C4-2B (cell line): ENCODE data around the gene DPH5.

Experiments used
- ZFX ChIP-seq: fragments of 450-650 bp; IDR thresholded peaks from 2 replicates; pipeline ENCODE4 v1.6.1; 2017
- TF ChIP-seq, protein P1 (sequence below): fragments of 450-650 bp; conservative IDR thresholded peaks from 2 replicates; pipeline ENCODE4 v1.5.1; 2017; ENCODE audit warnings: mild to moderate bottlenecking

DNA sequence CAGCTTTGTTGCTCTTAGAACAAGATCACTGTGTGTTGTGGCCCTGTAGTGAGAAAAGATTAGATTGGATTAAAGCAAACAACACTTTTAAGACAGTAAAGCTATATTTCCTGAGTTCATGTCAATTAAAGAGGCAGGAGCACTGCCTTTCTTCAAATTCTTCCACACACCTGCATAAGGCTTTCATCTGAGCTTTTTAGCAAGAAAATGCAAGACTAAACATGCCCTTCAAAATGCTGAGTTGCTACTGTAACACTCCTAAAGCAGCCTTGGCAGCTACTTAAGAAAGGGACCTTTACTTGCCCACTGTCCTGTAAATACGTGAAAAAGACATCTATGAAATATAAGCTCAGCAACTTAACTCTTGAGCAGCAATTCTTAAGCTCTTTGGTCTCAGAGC is 11.8 kb downstream of the DPH5 start:
- TF ChIP-seq, protein P1, sequence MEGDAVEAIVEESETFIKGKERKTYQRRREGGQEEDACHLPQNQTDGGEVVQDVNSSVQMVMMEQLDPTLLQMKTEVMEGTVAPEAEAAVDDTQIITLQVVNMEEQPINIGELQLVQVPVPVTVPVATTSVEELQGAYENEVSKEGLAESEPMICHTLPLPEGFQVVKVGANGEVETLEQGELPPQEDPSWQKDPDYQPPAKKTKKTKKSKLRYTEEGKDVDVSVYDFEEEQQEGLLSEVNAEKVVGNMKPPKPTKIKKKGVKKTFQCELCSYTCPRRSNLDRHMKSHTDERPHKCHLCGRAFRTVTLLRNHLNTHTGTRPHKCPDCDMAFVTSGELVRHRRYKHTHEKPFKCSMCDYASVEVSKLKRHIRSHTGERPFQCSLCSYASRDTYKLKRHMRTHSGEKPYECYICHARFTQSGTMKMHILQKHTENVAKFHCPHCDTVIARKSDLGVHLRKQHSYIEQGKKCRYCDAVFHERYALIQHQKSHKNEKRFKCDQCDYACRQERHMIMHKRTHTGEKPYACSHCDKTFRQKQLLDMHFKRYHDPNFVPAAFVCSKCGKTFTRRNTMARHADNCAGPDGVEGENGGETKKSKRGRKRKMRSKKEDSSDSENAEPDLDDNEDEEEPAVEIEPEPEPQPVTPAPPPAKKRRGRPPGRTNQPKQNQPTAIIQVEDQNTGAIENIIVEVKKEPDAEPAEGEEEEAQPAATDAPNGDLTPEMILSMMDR: no peak
- no peak for TF ChIP-seq ZFX
